Measurements from ENCODE around the gene NLGN1.

DNA sequence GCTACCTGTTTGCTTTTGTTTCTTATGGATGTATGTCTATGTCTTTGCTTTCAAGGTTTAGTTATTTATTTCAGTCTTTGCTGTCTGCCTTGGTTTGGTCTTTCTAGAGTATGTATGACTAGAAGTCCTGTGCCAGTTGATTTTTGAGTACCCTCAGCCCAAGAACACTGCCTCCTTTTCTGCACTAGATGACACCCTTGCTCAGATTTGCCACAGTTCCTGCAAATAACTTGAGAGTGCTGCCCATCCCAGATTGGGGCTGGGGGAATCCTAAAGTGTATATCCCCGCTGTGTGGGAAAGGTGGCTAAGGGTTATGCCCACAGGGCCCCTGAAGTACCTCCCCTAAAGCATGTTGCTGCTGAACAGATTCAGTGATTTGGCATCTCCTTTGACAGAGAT lies 32.0 kb downstream of the NLGN1 start:
- TF ChIP-seq, protein P1, sequence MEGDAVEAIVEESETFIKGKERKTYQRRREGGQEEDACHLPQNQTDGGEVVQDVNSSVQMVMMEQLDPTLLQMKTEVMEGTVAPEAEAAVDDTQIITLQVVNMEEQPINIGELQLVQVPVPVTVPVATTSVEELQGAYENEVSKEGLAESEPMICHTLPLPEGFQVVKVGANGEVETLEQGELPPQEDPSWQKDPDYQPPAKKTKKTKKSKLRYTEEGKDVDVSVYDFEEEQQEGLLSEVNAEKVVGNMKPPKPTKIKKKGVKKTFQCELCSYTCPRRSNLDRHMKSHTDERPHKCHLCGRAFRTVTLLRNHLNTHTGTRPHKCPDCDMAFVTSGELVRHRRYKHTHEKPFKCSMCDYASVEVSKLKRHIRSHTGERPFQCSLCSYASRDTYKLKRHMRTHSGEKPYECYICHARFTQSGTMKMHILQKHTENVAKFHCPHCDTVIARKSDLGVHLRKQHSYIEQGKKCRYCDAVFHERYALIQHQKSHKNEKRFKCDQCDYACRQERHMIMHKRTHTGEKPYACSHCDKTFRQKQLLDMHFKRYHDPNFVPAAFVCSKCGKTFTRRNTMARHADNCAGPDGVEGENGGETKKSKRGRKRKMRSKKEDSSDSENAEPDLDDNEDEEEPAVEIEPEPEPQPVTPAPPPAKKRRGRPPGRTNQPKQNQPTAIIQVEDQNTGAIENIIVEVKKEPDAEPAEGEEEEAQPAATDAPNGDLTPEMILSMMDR (IDR thresholded peaks at IDR 0.05; ENCODE audit: poor library complexity): no peak
- TF ChIP-seq EZH2 (IDR thresholded peaks at IDR 0.05; ENCODE audit: borderline replicate concordance) (no peak), EZH2phosphoT487 (IDR thresholded peaks at IDR 0.05; ENCODE audit: low read depth, severe bottlenecking, unreplicated experiment) (no peak)

Measured in hepatocyte (in vitro differentiated cells).